Nephron progenitor cell (in vitro differentiated cells): ENCODE data around the gene MMP20.

ENCODE experiments used
- DNase-seq: peaks from one replicate; pipeline ENCODE4 v3.0.0; 2021
- H3K27ac Mint-ChIP-seq: 2 replicates; pipeline ENCODE4 v1.8.0; 2021; ENCODE audit warnings: mild to moderate bottlenecking, moderate library complexity, mixed read lengths
- H3K27me3 Mint-ChIP-seq: 2 replicates; pipeline ENCODE4 v1.8.0; 2021; ENCODE audit warnings: mild to moderate bottlenecking, low read depth, mixed read lengths; ENCODE audit not compliant: poor library complexity
- H3K36me3 Mint-ChIP-seq: 2 replicates; pipeline ENCODE4 v1.8.0; 2021; ENCODE audit warnings: low read depth, mixed read lengths
- H3K4me1 Mint-ChIP-seq: 2 replicates; pipeline ENCODE4 v1.8.0; 2021; ENCODE audit warnings: mixed read lengths
- H3K4me3 Mint-ChIP-seq: 2 replicates; pipeline ENCODE4 v1.8.0; 2021; ENCODE audit warnings: mild to moderate bottlenecking, moderate library complexity, mixed read lengths
- H3K9me3 Mint-ChIP-seq: 2 replicates; pipeline ENCODE4 v1.8.0; 2021; ENCODE audit warnings: mild to moderate bottlenecking, moderate library complexity, mixed read lengths
- CTCF ChIP-seq: fragments of 200-600 bp; sonication (generic); IDR thresholded peaks from 2 replicates; pipeline ENCODE4 v1.5.0; 2021; ENCODE audit warnings: antibody characterized with exemption

MMP20 gene

DNA sequence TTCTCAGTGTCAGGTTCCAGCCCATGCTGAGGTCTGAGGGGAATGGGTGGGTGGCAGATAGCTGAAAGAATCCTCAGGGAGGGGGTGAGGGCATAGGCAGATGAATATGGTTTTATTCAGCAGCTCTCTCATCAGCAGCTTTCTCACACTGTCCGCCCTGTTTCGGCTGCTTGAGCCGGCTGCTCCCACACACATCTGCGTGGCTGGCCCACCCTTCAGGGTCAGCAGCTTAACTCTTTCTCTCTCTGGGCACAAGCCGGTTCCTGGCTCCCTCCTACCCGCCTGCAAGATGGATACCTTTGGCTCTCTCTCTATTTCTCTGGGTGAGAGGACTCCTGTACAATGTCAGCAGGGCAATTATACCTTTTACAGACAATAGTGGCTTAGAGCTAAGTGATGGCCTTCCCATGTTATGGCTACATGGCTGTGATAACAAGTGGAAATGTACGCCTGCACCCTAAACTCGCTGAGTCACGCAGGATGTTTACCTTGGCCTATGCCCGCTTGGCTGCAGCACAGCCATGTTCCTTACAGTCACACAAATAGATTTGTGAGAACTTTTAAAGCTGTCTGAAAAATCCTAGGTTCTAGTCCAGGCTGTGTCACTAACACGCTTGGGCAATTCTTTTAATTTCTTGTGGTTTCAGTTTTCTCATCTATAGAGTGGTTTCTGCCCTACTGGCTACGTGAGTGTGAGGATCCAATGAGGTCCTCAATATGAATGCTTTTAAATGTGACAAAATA lies 4.1 kb downstream of the MMP20 start:
- Mint-ChIP-seq H3K4me1 (peaks cover 15% of the 10 kb centered on the region), H3K27me3 (no peaks in the 10 kb centered on the region), H3K27ac (no peak overlapping the region), H3K4me3 (no peak overlapping the region), H3K9me3 (no peaks in the 10 kb centered on the region), H3K36me3 (no peaks in the 10 kb centered on the region)
- TF ChIP-seq CTCF = no peak
- no peak for DNase-seq

DNA sequence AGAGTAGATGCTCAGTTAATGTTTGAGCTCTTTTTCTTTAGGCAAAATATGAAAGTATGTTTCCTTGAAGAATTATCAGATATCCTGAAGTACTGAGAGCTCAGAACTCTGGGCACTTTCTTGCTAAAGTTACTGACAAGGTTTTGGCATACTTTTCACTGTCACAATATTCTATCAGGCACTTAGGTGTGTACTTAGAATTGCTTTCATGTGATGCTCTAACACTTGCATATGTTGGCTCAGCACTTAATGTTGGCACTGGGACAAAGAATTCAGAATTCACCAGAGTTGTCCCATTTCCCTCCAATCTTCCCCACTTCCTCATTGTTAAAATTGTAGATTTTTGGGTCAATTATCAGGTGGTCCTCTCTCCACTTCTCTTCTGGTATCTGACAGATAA lies 5.0 kb downstream of the MMP20 start:
- no peak overlapping the region for H3K4me3 Mint-ChIP-seq
- peaks cover 3% of the 10 kb centered on the region for H3K27me3 Mint-ChIP-seq
- TF ChIP-seq CTCF = no peak
- no peaks in the 10 kb centered on the region for H3K9me3 Mint-ChIP-seq
- H3K36me3 Mint-ChIP-seq = no peaks in the 10 kb centered on the region
- no peak overlapping the region for H3K27ac Mint-ChIP-seq
- H3K4me1 Mint-ChIP-seq = peaks cover 22% of the 10 kb centered on the region
- no peak for DNase-seq

DNA sequence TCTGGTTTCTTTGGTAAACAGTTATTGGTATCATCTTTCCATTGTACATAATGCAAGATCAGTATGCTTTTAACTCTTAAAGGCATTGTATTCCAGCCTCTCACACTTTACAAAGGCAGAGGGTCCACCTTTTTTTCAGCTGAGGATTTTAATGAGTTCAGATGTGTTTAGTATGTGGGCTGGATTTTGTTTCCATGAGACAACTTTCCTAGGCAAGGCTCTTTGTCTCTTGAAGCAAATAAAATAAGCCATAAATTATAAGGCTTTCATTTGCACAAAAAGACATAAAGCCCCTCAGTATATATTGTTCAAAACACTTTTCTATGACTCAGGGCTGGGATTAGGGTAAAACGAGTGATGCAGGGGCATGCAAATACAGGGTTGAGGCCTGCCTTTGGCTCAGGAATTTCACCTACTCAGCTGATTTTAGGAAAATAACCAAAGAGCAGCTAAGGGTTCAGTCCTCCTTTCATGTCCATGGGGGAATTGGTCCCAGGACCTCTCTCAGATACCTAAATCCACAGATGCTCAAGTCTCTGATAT lies 7.6 kb downstream of the MMP20 start:
- Mint-ChIP-seq H3K36me3 (no peaks in the 10 kb centered on the region), H3K4me1 (peaks cover 19% of the 10 kb centered on the region), H3K4me3 (no peak overlapping the region), H3K9me3 (no peaks in the 10 kb centered on the region), H3K27me3 (peaks cover 3% of the 10 kb centered on the region), H3K27ac (no peak overlapping the region)
- no peak for TF ChIP-seq CTCF
- no peak for DNase-seq

- Mint-ChIP-seq H3K27me3 (peaks cover 3% of the 10 kb centered on the region), H3K4me1 (peaks cover 17% of the 10 kb centered on the region), H3K27ac (no peak overlapping the region), H3K4me3 (no peak overlapping the region), H3K36me3 (no peaks in the 10 kb centered on the region), H3K9me3 (no peaks in the 10 kb centered on the region)
- no peak for DNase-seq
- TF ChIP-seq CTCF = no peak
Observed at GRCh38 chr11:102615894-102616432, 9.2 kb downstream of the MMP20 start.

- no peak overlapping the region for H3K4me3 Mint-ChIP-seq
- H3K36me3 Mint-ChIP-seq = no peaks in the 10 kb centered on the region
- H3K27me3 Mint-ChIP-seq = peaks cover 3% of the 10 kb centered on the region
- no peak for DNase-seq
- TF ChIP-seq CTCF = no peak
- H3K9me3 Mint-ChIP-seq = no peaks in the 10 kb centered on the region
- no peak overlapping the region for H3K27ac Mint-ChIP-seq
- H3K4me1 Mint-ChIP-seq = peaks cover 16% of the 10 kb centered on the region
Observed at GRCh38 chr11:102615077-102615893, 9.8 kb downstream of the MMP20 start.
